HG02763 (cell line): ENCODE results near the gene TRPM7.
"Not testable (repeated sequence)": the region's sequence is repeated elsewhere in the genome, so short reads cannot be mapped to it uniquely, and the experiment has no call there.

ENCODE experiments used
- ATAC-seq: cut with Tn5 transposase; IDR thresholded peaks from one replicate; pipeline ENCODE4 v1.9.1; 2021; ENCODE audit warnings: mild to moderate bottlenecking, moderate library complexity; ENCODE audit not compliant: unreplicated experiment

The TRPM7 gene

DNA sequence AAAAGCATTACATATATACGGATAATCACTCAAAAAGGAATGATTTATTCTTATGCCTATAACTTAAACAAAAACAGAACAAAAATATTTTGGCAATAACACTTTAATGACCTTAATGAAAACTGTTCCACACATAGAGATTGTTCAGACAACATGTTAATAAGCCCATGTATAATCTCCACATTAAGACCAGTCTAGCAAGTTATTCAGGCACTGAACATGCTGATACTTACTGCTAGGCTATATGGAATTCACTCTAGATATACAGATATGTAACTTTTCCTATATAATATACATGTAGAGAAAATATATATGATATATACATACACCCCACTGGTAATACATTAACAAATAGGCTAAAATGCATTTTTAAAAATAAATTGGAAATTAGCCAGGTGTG lies 96.3 kb downstream of the TRPM7 start:
- no peak for ATAC-seq

DNA sequence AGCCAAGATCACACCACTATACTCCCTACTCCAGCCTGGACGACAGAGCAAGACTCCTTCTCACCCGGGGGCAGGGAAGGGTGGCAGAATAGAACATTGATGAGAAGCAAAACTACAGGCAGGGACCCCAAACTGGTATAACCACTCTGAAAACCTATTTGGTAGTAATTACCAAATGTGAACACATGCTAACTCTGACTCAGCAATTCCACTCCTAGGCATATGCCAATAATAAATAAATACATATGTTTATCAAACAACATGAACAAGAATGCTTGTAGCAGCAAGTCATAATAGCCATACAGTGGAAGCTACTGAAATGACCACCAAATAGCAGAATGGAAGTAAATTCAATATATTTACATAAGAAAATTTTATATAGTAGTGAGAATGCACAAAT lies 109.1 kb downstream of the TRPM7 start:
- no peak for ATAC-seq

DNA sequence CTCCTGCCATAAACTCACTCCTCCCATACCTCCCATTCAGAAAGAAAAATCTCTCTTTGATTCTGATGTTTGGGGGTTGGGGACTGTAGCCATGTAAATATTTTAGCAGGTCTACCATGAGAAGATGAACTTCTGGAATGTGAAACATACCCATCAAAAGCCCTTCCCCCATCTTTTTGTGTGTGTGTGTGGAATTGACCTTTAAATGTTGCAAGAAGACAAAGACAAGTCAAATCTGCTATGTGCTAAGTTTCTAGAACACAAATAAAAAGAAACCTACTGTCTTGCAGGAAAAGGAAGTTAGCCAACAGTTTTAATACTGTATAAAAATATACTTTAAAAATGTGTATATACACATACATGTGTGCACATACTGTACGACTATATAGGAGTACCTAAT lies 110.4 kb downstream of the TRPM7 start:
- ATAC-seq: no peak

DNA sequence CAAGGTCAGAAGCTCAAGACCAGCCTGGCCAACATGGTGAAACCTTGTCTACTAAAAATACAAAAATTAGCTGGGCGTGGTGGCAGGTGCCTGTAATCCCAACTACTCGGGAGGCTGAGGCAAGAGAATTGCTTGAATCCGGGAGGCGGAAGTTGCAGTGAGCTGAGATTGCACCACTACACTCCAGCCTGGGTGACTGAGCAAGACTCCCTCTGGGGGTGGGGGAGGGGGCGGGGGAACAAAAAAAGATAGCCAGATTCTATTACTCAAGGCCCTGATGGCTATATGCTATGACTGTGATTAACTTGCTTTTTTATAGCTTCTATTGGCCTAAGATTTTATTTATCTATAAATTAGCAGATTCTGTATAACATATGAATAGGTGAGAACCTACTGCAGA lies 112.8 kb downstream of the TRPM7 start:
- not testable (repeated sequence) for ATAC-seq

DNA sequence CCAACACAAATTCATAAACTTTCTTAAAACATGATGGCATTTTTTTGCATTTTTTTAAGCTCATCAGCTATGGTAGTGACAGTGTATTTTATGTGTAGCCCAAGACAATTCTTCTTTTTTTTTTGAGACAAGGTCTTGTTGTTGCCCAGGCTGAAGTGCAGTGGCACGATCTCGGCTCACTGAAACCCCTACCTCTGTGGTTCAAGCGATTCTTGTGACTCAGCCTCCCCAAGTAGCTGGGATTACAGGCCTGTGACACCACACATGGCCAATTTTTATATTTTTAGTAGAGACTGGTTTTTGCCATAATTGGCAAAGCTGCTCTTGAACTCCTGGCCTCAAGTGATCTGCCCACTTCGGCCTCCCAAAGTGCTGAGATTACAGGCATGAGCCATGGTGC lies 122.8 kb downstream of the TRPM7 start:
- ATAC-seq: no peak

DNA sequence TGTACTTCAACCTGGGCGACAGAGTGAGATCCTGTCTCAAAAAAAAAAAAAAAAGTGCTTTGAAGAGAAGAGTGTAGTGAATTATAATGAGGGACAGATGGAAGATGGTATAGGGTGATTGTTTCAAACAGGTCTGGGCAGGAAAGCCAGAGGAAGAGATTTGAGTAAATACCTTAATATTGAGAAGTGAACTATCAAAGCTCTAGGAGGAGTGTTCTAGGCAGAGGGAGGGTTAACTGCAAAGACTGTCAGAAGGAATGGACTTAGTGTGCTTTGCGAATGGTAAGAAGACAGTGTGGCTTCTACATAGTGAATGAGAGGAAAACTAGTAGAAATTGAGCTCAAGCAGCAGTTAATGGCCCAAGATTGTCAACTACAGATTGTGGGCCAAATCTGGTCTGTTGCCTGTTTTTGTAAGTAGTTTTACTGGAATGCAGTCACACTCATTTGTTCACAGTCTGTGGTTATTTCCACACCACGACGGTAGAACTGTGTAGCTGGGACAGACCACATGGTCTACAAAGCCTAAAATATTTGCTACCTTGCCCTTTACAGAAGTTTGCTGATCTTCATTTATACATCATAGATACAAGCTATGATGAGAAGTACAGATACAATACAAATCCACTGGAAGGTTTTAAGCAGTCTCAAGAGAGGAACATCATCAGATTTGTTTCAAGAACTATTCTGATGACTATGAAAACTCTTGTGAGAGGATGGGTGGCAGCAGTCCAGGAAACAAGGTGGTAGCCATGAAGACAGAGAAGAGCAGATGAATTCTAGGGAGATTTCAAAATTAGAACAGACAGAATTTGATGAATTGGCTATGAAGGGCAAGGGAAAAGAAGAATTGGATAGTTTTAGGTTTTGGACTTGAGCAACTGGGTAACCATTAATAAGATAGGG lies 123.6 kb downstream of the TRPM7 start:
- ATAC-seq: no peak

DNA sequence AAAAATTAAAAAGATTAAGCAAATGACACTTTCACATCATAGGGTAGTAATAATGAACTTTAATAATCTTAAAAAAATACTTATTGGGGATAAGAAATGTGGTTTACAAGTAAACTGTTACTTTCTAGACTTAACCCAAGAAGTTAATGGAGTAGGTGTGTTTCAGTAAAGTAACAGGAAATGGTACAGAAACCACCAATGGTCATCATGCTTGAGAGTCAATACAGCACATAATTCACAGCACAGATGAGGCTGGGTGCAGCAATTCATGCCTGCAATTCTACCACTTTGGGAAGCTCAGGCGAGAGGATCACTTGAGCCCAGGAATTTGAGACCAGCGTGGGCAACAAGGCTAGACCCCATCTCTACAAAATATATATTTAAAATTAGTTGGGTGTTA lies 128.6 kb downstream of the TRPM7 start:
- no peak for ATAC-seq

DNA sequence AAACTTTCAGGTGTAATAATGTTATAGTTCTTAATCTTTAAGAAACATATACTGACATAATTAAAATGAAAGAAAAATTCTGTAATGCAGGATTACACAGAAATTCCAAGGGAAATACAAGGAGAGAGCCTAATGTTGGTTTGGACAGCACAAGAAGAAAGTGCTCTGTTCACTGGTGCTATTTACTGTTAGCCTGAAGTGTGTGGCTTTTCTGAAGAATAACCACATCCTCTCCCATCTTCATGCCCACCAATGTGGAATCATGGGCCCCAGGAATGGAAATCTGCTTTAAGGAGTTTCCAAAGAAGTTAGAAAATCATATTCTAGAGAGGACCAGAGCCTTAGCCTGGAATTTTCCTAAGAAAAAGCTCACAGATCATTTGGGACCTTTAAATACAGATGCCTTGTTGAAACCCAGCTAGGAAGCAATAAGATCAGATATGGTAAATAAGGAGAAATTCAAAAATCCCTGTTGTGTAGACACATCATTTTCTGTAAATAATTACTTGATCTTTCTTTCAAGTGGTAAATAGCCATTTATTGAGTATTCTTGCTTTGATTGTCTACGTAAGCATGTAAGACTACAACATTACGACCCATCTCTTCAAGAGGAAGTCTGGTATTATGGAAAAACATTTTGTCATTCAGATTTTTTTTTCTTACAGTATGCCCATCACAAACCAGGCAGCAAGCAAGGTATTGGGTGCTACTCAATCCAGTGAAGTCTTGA lies 129.8 kb downstream of the TRPM7 start:
- no peak for ATAC-seq

DNA sequence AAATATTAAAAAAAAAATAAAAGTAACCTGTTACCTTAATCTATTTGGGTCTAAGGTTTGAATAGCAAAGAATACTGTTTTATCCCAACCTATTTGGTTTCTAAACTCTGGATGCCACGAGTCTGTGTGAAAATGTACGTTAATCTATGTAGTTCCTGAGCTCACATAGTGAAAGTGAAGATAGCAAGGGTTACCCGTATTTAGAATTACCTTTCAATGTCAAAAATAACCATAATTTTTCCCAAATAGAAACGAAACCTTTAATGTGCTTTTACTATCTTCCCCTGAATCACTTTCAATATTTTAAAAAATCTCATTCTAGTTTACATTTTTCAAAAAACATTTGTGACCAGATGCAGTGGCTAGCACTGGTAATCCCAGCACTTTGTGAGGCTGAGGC lies 134.4 kb downstream of the TRPM7 start:
- ATAC-seq: no peak

DNA sequence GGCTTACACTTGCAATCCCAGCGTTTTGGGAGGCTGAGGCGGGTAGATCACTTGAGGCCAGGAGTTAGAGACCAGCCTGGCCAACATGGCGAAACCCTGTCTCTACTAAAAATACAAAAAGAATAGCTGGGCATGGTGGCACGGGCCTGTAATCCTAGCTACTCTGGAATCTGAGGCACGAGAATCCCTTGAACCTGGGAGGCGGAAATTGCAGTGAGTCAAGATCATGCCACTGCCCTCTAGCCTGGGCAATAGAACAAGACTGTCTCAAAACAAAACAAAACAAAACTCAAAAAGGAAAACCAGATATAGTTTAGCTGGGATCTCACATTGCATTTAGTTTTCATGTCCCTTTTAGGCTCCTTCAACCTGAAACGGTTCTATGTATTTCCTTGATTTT lies 137.3 kb downstream of the TRPM7 start:
- ATAC-seq: no peak

DNA sequence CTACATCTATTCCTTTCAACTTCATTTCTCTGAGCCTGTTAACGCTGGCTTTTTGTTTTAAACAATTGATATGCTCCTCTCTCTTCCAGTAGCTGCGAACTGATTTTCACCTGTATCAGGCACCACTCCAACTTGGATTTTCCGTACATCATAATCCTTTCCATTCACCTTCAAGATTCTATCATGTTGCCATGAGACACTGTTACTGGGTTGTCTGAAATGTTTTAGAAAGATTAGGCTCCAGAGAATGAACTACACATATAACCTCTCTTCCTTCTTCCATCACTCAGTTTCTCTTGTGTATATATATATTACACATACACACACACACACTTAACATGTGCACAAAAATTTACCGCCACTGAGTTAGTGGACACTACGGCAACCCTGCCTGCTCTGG lies 140.0 kb downstream of the TRPM7 start, which contains the start of gene USP50:
Gene USP50 (minus strand): TSS at position 101 of the 400 bp plus-strand sequence. CDS start 141 bp downstream, outside the sequence.
- ATAC-seq: no peak

DNA sequence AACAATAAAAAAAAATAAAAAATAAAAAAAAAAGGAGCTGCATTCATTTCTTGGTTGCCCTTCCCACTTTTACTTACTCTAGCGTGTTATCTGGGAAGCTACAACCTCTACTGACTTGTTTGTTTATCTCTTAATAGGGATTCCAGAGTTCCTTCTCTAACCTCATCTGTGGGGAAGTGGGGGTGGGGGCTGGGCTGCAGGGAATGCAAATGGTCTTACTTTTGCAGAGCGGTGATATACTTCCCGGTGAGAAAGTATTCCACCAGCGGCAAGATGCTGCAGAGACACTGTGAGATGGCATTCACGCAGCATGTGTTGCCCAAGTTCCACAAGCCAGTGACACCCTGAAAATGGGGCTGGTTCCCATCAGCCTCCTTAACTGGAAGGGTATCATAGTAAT lies 142.2 kb downstream of the TRPM7 start:
- no peak for ATAC-seq

DNA sequence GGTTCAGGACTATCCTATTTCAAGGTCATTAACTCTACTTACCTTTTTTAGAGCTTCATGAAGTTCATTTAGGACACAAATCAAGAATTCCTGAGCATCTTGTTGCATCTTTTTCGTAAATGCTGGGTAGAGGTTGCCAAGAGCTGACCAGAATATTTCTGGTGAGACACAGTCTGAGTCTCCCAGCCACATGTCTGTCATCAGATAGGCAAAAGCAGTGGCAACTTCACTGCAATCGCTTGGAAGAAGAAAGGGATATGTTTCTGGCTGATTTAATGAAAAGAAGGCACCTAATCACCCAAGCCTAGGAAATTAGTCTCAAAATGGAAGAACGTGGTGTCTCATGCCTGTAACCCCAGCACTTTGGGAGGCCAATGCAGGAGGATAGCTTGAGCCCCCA lies 143.0 kb downstream of the TRPM7 start:
- ATAC-seq: no peak

DNA sequence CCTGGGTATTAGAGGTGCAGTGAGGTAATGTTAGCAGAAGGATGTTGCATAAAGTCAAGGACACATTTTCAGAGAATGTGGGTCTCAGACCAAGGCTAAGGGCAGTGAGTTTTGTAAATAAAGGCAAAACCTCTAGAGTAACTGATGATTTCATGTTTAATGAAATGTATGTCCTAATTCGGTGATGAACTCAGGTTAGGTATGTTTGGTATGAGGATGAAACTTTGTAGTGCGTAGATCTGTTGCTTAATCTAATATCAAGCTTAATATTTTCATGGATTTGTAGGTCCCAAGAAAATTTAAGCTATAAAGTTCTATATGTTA lies 143.7 kb downstream of the TRPM7 start:
- no peak for ATAC-seq

DNA sequence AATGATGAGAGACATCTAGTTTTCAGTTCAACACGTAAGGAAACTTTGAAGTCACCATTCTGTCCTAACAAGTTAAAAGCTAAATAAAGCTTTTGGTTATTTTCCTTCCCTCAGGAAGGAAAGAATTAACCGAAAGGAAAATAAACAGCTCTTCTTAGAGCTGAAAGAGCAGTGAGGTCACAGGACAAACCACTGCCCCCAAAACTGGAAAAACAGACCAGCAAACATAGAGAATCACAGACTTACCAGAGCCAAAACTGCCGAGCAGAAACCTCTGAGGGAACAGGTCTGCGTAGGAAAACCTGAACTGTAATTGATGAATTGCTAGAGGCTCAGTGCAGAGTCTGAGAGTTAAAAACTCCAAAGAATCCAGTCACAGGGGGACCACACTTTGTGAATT lies 154.8 kb downstream of the TRPM7 start:
- no peak for ATAC-seq

DNA sequence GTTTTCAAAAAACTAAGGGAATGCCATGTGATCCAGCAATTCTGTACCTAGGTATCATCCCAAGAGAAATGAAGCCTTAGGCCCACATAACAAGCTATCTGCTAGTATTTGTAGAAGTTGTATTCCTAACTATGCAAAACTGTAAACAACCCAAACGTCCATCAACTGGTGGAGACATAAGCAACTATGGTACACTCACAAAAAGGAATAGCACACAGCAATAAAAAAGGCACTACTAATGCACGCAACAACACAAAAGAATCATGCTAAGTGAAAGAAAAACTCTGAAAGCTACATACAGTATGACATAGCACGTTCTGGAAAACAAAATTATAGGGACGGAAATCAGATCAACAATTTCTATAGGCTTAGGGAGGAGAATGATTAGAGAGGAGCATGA lies 155.4 kb downstream of the TRPM7 start:
- ATAC-seq: no peak

DNA sequence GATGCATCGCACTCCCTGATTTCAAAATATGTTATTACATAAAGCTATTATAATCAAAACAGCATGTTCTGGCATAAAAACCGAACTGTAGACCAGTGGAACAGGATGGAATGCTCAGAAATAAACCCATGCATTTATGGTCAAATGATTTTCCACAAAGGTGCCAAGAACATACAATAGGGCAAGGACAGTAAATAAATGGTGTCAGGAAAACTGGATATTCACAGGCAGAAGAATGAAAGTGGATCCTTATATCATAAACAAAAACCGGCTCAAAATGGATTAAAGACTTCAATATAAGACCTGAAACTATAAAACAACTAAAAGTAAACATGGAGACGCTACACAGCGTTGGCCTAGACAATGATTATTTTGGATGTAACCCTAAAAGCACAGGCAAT lies 162.7 kb downstream of the TRPM7 start:
- ATAC-seq: no peak

DNA sequence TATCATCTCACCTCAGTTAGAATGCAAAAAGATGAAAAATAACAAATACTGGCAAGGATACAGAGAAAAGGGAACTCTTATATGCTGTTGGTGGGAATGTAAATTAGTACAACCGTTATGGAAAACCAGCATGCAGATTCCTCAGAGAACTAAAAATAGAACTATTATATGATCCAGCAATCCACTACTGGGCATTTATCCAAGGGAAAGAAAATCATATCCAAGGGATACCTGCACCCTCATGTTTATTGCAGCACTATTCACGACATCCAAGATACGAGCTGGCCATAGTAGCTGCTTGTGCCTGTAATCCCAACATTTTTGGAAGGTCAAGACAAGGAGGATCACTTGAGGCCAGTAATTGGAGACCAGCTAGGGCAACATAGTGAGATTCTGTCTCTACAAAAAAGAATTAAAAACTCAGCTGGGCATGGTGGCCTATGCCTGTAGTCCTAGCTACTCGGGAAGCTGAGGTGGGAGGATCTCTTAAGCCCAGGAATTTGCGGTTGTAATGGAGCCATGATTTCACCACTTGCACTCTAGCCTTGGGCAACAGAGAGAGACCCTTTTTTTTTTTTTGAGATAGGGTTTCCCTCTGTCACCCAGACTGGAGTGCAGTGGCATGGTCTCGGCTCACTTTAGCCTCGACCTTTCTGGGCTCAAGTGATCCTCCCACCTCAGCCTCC lies 166.7 kb downstream of the TRPM7 start:
- no peak for ATAC-seq

DNA sequence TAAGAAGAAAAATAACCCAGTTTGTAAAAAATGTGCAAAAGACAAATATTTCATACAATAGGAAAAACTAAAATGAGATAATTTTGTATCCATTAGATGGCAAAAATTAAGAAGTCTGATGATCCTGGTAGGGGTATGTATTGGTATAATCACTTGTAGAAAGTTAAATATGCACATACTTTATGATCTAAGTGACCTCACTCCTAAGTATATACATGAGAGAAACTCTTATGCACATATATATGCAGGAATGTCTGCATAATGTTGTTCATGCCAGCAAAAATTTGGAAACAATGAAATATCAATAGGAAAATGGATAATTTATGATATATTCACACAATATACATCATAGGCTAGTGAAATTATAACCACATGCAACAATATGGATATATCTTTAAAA lies 173.6 kb downstream of the TRPM7 start:
- no peak for ATAC-seq
